ENCODE results near the gene CFAP57. TPM values are rescaled to one million over a fixed set of nuclear protein-coding genes. Genes with fewer than 3 reads are reported as not detected.

CFAP57 gene
- total RNA-seq, 4 donors from 2014 or later = not detected

DNA sequence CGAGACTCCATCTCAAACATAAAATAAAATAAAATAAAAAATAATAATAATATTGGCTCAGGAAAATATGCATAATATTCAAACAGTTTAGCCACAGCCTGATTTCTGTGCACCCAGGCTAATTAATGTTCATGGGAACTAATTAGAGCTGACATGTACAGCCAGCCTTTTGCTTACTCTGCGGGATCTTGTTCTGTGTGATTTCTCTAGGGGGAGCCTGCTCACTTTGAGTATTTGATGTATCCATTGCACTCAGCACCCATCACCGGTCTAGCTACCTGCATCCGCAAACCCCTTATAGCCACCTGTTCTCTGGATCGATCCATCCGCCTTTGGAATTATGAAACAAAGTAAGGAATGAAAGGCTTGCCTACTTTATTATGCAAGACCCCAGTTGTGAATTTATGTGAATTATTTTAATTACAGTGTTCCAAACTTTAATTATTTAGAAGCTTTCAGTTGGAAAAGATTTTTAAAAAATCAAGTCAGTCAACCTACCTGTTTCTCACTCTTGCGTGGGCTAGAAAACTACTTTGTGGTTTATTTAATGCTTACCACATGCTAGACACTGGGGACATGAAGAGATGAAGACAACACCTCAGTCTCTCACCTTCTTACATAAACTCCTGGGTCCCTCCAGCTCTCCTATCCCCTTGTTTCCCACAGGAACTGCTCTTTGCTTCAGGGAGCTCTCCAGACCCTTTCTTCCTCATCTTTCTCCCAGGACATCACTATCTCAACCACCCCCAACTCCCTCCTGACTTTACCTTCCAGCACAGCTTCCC lies 25.4 kb downstream of the CFAP57 start:
- DNase-seq = no peak
- no peaks in the 10 kb centered on the region for H3K9me3 ChIP-seq
- H3K27me3 ChIP-seq = no peaks in the 10 kb centered on the region
- H3K4me1 ChIP-seq = no peaks in the 10 kb centered on the region
- H3K27ac ChIP-seq = no peak overlapping the region
- no peak overlapping the region for H3K4me3 ChIP-seq
- H3K36me3 ChIP-seq = no peaks in the 10 kb centered on the region
- TF ChIP-seq POLR2A (IDR thresholded peaks at IDR 0.05) = no peak
- TF ChIP-seq, protein P1, sequence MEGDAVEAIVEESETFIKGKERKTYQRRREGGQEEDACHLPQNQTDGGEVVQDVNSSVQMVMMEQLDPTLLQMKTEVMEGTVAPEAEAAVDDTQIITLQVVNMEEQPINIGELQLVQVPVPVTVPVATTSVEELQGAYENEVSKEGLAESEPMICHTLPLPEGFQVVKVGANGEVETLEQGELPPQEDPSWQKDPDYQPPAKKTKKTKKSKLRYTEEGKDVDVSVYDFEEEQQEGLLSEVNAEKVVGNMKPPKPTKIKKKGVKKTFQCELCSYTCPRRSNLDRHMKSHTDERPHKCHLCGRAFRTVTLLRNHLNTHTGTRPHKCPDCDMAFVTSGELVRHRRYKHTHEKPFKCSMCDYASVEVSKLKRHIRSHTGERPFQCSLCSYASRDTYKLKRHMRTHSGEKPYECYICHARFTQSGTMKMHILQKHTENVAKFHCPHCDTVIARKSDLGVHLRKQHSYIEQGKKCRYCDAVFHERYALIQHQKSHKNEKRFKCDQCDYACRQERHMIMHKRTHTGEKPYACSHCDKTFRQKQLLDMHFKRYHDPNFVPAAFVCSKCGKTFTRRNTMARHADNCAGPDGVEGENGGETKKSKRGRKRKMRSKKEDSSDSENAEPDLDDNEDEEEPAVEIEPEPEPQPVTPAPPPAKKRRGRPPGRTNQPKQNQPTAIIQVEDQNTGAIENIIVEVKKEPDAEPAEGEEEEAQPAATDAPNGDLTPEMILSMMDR (IDR thresholded peaks at IDR 0.05) = no peak

DNA sequence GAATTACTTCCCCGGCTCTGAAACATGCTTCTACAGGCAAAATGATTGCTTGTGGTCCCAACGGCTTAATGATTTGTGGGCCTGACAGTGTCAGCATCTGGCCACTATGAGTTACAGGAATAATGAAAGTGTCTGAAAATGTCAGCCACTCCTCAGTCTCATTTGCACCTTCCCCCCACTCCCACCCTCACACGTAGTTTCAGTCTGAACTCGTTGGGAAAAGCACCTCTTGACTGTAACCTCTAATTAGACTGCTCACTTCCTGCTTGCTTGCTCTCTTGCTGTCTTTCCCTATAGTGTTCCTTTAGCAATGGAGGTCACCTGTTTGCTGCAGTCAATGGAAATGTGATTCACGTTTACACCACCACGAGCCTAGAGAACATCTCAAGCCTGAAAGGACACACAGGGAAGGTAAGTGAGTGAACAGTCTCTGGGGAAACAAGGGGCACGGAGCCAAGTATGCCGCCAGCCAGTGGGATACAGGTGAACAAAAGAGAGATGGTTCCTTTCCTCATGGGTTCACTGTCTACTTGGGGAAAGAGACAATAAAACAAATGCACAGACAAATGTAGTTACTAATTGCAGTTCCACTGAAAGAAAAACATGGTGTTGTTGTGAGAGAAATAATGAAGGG lies 27.1 kb downstream of the CFAP57 start:
- no peak for DNase-seq
- Histone ChIP-seq H3K36me3 (no peaks in the 10 kb centered on the region), H3K27ac (no peak overlapping the region), H3K4me1 (no peaks in the 10 kb centered on the region), H3K9me3 (no peaks in the 10 kb centered on the region), H3K27me3 (no peaks in the 10 kb centered on the region), H3K4me3 (no peak overlapping the region)
- no peak for TF ChIP-seq POLR2A (IDR thresholded peaks at IDR 0.05)
- TF ChIP-seq, protein P1 (IDR thresholded peaks at IDR 0.05) = no peak

DNA sequence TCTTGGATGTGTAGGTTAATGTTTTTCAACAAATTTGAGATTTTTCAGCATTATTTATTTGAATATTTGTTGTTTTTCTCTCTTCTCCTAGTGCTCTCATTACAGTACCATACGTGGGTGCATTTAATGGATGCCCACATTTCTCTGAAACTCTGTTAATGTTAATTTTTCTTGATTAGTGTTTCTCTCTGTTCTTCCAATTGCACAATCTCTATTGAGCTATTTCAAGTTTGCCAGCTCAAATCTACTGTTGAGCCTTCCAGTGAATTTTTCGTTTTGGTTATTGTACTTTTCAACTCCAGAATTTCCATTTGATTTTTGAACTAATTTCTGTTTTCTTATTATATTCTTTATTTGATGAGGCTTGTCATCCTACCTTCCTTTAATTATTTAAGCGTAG lies 31.7 kb downstream of the CFAP57 start:
- H3K36me3 ChIP-seq = no peaks in the 10 kb centered on the region
- no peak overlapping the region for H3K4me3 ChIP-seq
- DNase-seq = no peak
- H3K27me3 ChIP-seq = no peaks in the 10 kb centered on the region
- no peak overlapping the region for H3K27ac ChIP-seq
- TF ChIP-seq POLR2A (IDR thresholded peaks at IDR 0.05) = no peak
- TF ChIP-seq, protein P1 (IDR thresholded peaks at IDR 0.05) = no peak
- peaks cover 0 to 10% (median 0%) of the 10 kb centered on the region in 4 donors for H3K4me1 ChIP-seq
- no peaks in the 10 kb centered on the region for H3K9me3 ChIP-seq

DNA sequence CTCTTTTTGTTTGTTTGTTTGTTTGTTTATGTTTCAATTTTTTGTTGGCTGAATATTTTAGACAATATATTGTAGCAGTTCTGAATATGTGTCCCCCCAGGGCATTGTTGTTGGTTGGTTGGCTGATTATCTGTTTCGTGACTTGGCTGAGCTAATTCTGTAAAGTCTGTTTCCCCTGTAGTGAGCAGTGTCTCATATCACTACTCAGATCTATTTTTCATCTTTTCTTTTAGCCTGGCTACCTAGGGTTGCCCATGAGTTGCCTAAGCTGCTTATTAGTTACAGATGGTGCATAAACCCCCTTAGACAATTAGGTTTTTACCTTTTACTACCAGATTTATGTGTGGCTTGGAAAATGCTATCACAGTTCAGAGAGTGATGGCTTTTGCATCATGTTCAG lies 32.3 kb downstream of the CFAP57 start:
- TF ChIP-seq POLR2A (IDR thresholded peaks at IDR 0.05) = no peak
- TF ChIP-seq, protein P1 (IDR thresholded peaks at IDR 0.05) = no peak
- no peak for DNase-seq

DNA sequence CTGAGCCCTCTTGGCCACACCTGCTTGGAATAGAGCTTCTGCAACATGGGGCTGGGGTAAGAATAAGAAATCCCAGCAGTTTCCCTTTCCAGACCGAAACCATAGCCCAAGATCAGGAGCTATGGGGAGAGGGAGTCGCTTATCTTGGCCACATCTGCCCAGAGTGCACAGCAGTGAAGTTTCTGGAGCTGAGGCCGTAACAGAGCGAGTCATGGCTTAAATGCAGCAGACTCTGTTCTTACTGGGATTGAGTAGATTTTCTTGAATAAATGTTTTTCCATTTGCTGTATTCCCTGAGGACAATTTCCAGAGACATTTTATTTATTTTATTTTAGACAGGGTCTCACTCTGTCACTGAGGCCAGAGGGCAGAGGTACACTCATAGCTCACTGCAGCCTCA lies 33.5 kb downstream of the CFAP57 start:
- DNase-seq = no peak
- TF ChIP-seq, protein P1 (IDR thresholded peaks at IDR 0.05) = no peak
- no peak for TF ChIP-seq POLR2A (IDR thresholded peaks at IDR 0.05)
- Histone ChIP-seq H3K27ac (no peak overlapping the region), H3K9me3 (no peaks in the 10 kb centered on the region), H3K27me3 (no peaks in the 10 kb centered on the region), H3K4me3 (no peak overlapping the region), H3K4me1 (peaks cover 0 to 10% (median 0%) of the 10 kb centered on the region in 4 donors), H3K36me3 (no peaks in the 10 kb centered on the region)

More for the DNA sequence above, 32.3 kb downstream of the CFAP57 start:
- H3K27me3 ChIP-seq = no peaks in the 10 kb centered on the region
- H3K4me3 ChIP-seq = no peak overlapping the region
- no peaks in the 10 kb centered on the region for H3K36me3 ChIP-seq
- H3K27ac ChIP-seq = no peak overlapping the region
- no peaks in the 10 kb centered on the region for H3K9me3 ChIP-seq
- peaks cover 0 to 10% (median 0%) of the 10 kb centered on the region in 4 donors for H3K4me1 ChIP-seq

Measured in Peyer's patch (tissue), 4 donors.